HepG2 (cell line): ENCODE results near the gene RSPH1. TPM values are rescaled to one million over a fixed set of nuclear protein-coding genes. Genes with fewer than 3 reads are reported as not detected.

Experiments used
- ATAC-seq: fragments of 200-7000 bp; cut with Tn5 transposase; 3 replicates; pipeline ENCODE4 v1.9.1; 2020; ENCODE audit warnings: mild to moderate bottlenecking, moderate library complexity
- BruUV-seq: library from RNA; stranded (reverse); fragments of 400-500 nt; replicated peaks from 2 replicates; lab custom pipeline; 2021; lab: Mats Ljungman, UMichigan
- CTCF ChIA-PET: fragments of 300-600 bp; formaldehyde crosslinking; extraction: SDS; loops from one replicate; lab custom pipeline; 2021; ENCODE audit warnings: low total read pairs, inconsistent platforms, low intra/inter-chr PET ratio; lab: Yijun Ruan, JAX
- POLR2A ChIA-PET: fragments of 350-600 bp; sonication (Branson Sonifier 250); formaldehyde crosslinking; loops from one replicate; lab custom pipeline; 2020; ENCODE audit warnings: antibody characterized with exemption, inconsistent platforms; lab: Yijun Ruan, JAX
- DNase-seq: peaks from one replicate; pipeline ENCODE4 v3.0.0-alpha.2; 2015; ENCODE audit warnings: low spot score
- FAIRE-seq: peaks from 3 replicates; lab custom pipeline; 2011; peaks lifted over from hg19 to GRCh38; lab: Jason Lieb, UNC
- H2AFZ ChIP-seq: one replicate; pipeline ENCODE4 v1.6.1; 2011; ENCODE audit warnings: low read length, inconsistent platforms
- H3K27ac ChIP-seq: fragments of 300-600 bp; 3 replicates; pipeline ENCODE4 v1.8.0; 2011; ENCODE audit warnings: mixed run types, mild to moderate bottlenecking, mixed read lengths, low read length, inconsistent platforms; ENCODE audit not compliant: insufficient read depth; ENCODE audit errors: extremely low read length
- H3K27me3 ChIP-seq, 2 experiments: fragments of 200-600 bp in 1 of 2; 2 replicates in 1 of 2; 3 replicates in 1 of 2; pipeline versions ENCODE4 v1.6.0 to v1.8.0; 2011; ENCODE audit warnings: low read length in 2 of 2, mild to moderate bottlenecking in 2 of 2, moderate library complexity in 2 of 2, inconsistent platforms in 1 of 2; ENCODE audit not compliant: insufficient read depth in 2 of 2, control insufficient read depth in 1 of 2
- H3K36me3 ChIP-seq, 2 experiments: fragments of 200-600 bp in 1 of 2; replicated peaks in 1 of 2; 2 replicates in 1 of 2; 3 replicates in 1 of 2; pipeline versions ENCODE4 v1.5.1 to v1.8.0; 2011; ENCODE audit warnings: low read length in 2 of 2, inconsistent platforms in 1 of 2; ENCODE audit not compliant: insufficient read depth in 2 of 2, control insufficient read depth in 1 of 2
- H3K4me1 ChIP-seq: 2 replicates; pipeline ENCODE4 v1.5.1; 2012; ENCODE audit warnings: low read length, inconsistent platforms; ENCODE audit not compliant: insufficient read depth
- H3K4me2 ChIP-seq: 2 replicates; pipeline ENCODE4 v1.6.0; 2011; ENCODE audit warnings: low read depth, low read length, inconsistent platforms
- H3K4me3 ChIP-seq, 3 experiments: fragments of 200-600 bp in 1 of 3; sonication (generic), shearing (Covaris generic) in 1 of 3; replicated peaks in 1 of 3; 2 replicates each; pipeline ENCODE4 v1.5.1; 2011 to 2016; ENCODE audit warnings: low read length in 3 of 3, inconsistent platforms in 2 of 3, low read depth in 2 of 3, mild to moderate bottlenecking in 2 of 3, control low read depth in 1 of 3, mixed read lengths in 1 of 3; ENCODE audit not compliant: insufficient read depth in 1 of 3
- H3K79me2 ChIP-seq: one replicate; pipeline ENCODE4 v1.6.1; 2011; ENCODE audit warnings: low read length, inconsistent platforms; ENCODE audit not compliant: insufficient read depth
- H3K9ac ChIP-seq: 2 replicates; pipeline ENCODE4 v1.6.0; 2011; ENCODE audit warnings: mild to moderate bottlenecking, low read depth, low read length, inconsistent platforms; ENCODE audit not compliant: insufficient read depth
- H3K9me3 ChIP-seq: 2 replicates; pipeline ENCODE4 v1.5.1; 2012; ENCODE audit warnings: mild to moderate bottlenecking, low read length
- H4K20me1 ChIP-seq: 2 replicates; pipeline ENCODE4 v1.6.0; 2011; ENCODE audit warnings: inconsistent platforms, mild to moderate bottlenecking, low read length, moderate library complexity; ENCODE audit not compliant: insufficient read depth
- FIP1L1 ChIP-seq: fragments of 200-400 bp; formaldehyde crosslinking; IDR thresholded peaks from 2 replicates; pipeline ENCODE4 v1.6.1; 2018; ENCODE audit warnings: low read depth, mild to moderate bottlenecking, low read length, moderate library complexity, borderline replicate concordance; ENCODE audit not compliant: insufficient read depth
- THAP11 ChIP-seq: IDR thresholded peaks from 2 replicates; pipeline ENCODE4 v1.6.1; 2016; ENCODE audit warnings: missing biosample characterization, missing genetic modification reagents
- ZNF234 ChIP-seq: sonication (generic); formaldehyde crosslinking; conservative IDR thresholded peaks from 2 replicates; pipeline ENCODE4 v1.5.1; 2020; ENCODE audit warnings: mild to moderate bottlenecking, missing genetic modification reagents
- ZNF24 ChIP-seq: fragments of 450-650 bp; IDR thresholded peaks from 2 replicates; pipeline ENCODE4 v1.6.1; 2017; ENCODE audit warnings: antibody characterized with exemption, mild to moderate bottlenecking
- ZNF775 ChIP-seq: sonication (generic); formaldehyde crosslinking; IDR thresholded peaks from 2 replicates; pipeline ENCODE4 v1.4.0; 2020; ENCODE audit warnings: missing genetic modification reagents, mild to moderate bottlenecking, moderate library complexity, borderline replicate concordance
- WGBS: methylation state at CpG from one replicate; pipeline ENCODE4 v1.1.6; 2017; ENCODE audit warnings: low lambda C conversion rate; 5-methylcytosine and 5-hydroxymethylcytosine counted together
- in situ Hi-C: cut with HindIII; loops from 2 replicates; pipeline ENCODE4 v1.10.0; 2017; ENCODE audit warnings: low pct_unique_long_range_greater_than_20kb; ENCODE audit not compliant: extremely low pct_ligation_motif_present
- intact Hi-C: fragments of 100-400 bp; cut with micrococcal nuclease; formaldehyde crosslinking; loops from one replicate; pipeline ENCODE4 v1.10.0; 2022; ENCODE audit not compliant: unreplicated experiment
- polyA plus RNA-seq, 8 experiments: library from polyadenylated mRNA; depleted of rRNA in 3 of 8; stranded (reverse) in 7 of 8; unstranded in 1 of 8; fragments of >200 nt; fragmentation: Illumina TruSeq in 4 of 8; extraction: Trizol in 4 of 8; gene quantifications; 2 replicates each; pipeline versions ENCODE4 v1.2.1 to v1.2.3, GENCODE V29; 2011 to 2016; ENCODE audit warnings: low read depth in 4 of 8, missing spikeins in 1 of 8, mixed read lengths in 1 of 8; ENCODE audit not compliant: insufficient read depth in 1 of 8
- total RNA-seq, 5 experiments: library from RNA; depleted of rRNA; stranded (reverse); fragments of >200 nt; fragmentation: Illumina TruSeq; extraction: Trizol; gene quantifications; 2 replicates each; pipeline ENCODE4 v1.2.3, GENCODE V29; 2016; ENCODE audit warnings: low read depth in 1 of 5
- TF ChIP-seq, protein P1 (sequence below): sonication (generic); formaldehyde crosslinking; IDR thresholded peaks from 2 replicates; pipeline ENCODE4 v1.5.0; 2020; ENCODE audit warnings: mild to moderate bottlenecking, missing genetic modification reagents, moderate library complexity
- TF ChIP-seq, protein P2 (sequence below): IDR thresholded peaks from 2 replicates; pipeline ENCODE4 v1.4.0; 2020; ENCODE audit warnings: mild to moderate bottlenecking, missing genetic modification reagents
- TF ChIP-seq, protein P3 (sequence below): sonication (generic); formaldehyde crosslinking; IDR thresholded peaks from 2 replicates; pipeline ENCODE4 v1.4.0; 2020; ENCODE audit warnings: missing genetic modification reagents

Gene RSPH1
- total and polyA plus RNA-seq, 2 of the 13 experiments (the other 11 are each of a cell fraction or from before 2014, with no cell fraction given), result not detected

DNA sequence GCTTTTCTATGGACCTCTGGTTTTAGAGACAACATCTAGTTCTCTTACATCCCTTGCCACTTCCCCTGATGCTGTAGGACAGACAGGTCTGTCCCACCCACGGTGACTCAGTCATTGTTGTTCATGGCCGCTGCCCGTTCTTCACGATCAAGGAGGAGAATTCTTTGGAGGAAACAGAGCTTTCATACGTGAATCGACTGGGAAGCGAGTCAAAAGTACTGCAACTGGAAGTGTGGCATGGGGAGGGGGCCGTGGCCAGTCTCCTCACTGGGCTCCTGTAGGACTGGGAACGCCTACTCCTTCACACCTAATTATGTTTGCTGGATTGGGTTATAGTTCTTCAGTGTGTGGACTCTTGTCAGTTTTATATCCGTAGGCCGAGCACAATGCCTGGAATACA, 13.2 kb upstream of the RSPH1 start:
- H3K36me3 ChIP-seq, result no peaks in the 10 kb centered on the region
- ATAC-seq (no peak), FAIRE-seq (no peak), DNase-seq (no peak)
- peaks cover 2% of the 10 kb centered on the region; the same call in 1 of the 2 replicates for H3K4me1 ChIP-seq
- H2AFZ ChIP-seq, result no peak overlapping the region
- in situ Hi-C loops, result no loop called here
- H3K27me3 ChIP-seq, result peaks cover 5 to 23% of the 10 kb centered on the region in 2 experiments; a peak in 4 of 5 replicates
- no peak overlapping the region for H3K27ac ChIP-seq
- H3K9ac ChIP-seq, result no peak overlapping the region
- TF ChIP-seq, protein P1, sequence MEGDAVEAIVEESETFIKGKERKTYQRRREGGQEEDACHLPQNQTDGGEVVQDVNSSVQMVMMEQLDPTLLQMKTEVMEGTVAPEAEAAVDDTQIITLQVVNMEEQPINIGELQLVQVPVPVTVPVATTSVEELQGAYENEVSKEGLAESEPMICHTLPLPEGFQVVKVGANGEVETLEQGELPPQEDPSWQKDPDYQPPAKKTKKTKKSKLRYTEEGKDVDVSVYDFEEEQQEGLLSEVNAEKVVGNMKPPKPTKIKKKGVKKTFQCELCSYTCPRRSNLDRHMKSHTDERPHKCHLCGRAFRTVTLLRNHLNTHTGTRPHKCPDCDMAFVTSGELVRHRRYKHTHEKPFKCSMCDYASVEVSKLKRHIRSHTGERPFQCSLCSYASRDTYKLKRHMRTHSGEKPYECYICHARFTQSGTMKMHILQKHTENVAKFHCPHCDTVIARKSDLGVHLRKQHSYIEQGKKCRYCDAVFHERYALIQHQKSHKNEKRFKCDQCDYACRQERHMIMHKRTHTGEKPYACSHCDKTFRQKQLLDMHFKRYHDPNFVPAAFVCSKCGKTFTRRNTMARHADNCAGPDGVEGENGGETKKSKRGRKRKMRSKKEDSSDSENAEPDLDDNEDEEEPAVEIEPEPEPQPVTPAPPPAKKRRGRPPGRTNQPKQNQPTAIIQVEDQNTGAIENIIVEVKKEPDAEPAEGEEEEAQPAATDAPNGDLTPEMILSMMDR, result no peak
- TF ChIP-seq ZNF24 (no peak), THAP11 (no peak), FIP1L1 (no peak), ZNF775 (no peak), ZNF234 (CRISPR knock-in tag) (no peak)
- TF ChIP-seq, protein P2, sequence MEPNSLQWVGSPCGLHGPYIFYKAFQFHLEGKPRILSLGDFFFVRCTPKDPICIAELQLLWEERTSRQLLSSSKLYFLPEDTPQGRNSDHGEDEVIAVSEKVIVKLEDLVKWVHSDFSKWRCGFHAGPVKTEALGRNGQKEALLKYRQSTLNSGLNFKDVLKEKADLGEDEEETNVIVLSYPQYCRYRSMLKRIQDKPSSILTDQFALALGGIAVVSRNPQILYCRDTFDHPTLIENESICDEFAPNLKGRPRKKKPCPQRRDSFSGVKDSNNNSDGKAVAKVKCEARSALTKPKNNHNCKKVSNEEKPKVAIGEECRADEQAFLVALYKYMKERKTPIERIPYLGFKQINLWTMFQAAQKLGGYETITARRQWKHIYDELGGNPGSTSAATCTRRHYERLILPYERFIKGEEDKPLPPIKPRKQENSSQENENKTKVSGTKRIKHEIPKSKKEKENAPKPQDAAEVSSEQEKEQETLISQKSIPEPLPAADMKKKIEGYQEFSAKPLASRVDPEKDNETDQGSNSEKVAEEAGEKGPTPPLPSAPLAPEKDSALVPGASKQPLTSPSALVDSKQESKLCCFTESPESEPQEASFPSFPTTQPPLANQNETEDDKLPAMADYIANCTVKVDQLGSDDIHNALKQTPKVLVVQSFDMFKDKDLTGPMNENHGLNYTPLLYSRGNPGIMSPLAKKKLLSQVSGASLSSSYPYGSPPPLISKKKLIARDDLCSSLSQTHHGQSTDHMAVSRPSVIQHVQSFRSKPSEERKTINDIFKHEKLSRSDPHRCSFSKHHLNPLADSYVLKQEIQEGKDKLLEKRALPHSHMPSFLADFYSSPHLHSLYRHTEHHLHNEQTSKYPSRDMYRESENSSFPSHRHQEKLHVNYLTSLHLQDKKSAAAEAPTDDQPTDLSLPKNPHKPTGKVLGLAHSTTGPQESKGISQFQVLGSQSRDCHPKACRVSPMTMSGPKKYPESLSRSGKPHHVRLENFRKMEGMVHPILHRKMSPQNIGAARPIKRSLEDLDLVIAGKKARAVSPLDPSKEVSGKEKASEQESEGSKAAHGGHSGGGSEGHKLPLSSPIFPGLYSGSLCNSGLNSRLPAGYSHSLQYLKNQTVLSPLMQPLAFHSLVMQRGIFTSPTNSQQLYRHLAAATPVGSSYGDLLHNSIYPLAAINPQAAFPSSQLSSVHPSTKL (CRISPR knock-in tag), result no peak
- TF ChIP-seq, protein P3, sequence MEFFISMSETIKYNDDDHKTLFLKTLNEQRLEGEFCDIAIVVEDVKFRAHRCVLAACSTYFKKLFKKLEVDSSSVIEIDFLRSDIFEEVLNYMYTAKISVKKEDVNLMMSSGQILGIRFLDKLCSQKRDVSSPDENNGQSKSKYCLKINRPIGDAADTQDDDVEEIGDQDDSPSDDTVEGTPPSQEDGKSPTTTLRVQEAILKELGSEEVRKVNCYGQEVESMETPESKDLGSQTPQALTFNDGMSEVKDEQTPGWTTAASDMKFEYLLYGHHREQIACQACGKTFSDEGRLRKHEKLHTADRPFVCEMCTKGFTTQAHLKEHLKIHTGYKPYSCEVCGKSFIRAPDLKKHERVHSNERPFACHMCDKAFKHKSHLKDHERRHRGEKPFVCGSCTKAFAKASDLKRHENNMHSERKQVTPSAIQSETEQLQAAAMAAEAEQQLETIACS (CRISPR knock-in tag), result no peak
- H4K20me1 ChIP-seq, result no peaks in the 10 kb centered on the region
- no peak overlapping the region for H3K4me2 ChIP-seq
- CTCF ChIA-PET, result no interaction called here
- POLR2A ChIA-PET, result no interaction called here
- no peak overlapping the region for H3K4me3 ChIP-seq
- BruUV-seq, result no TSS peak
- WGBS, result 43% methylated on average over 11 of the region's 11 CpGs
- no peaks in the 10 kb centered on the region for H3K79me2 ChIP-seq
- no peaks in the 10 kb centered on the region for H3K9me3 ChIP-seq
- intact Hi-C loops, result no loop called here
